Measurements from ENCODE around the gene PNCK.

Gene PNCK

DNA sequence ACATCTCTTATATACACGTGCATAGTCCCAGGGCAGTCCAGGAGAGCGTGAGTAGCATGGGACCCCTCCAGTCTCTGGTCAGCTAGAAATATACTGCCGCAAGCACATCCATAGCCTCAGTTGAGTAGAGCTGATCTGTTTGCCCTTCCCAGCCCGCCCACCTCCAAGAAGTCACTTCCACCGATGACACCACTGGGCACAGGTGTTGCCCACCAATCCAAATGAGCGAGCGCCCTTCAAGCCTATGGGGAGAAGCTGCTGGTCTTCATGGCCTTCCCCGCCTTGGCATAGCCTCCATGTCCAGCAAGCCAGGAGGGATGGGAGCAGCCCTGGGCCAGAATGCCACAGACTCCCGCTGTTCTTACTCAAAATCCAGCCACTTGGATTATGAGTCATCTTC lies 16.5 kb downstream of the PNCK start:
- DNase-seq (ENCODE audit: low spot score) = no peak

DNA sequence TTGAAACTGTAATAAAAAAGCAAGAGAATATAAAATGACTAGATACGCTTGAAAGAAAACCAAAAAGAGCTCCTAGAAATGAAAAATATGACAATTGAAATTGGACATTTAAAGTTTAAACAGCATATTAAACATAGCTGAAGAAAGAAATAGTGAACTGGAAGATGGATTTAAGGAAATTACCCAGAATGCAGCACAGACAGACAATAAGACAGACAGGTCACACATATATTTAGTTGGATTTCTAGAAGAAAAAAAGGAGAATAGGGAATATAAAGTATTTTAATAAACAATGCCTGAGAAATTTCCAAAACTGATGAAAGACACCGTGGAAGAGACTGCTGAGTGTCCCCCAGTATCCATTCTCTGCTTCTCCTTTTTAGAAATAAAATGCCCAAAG lies 20.1 kb downstream of the PNCK start:
- DNase-seq (ENCODE audit: low spot score) = no peak

DNA sequence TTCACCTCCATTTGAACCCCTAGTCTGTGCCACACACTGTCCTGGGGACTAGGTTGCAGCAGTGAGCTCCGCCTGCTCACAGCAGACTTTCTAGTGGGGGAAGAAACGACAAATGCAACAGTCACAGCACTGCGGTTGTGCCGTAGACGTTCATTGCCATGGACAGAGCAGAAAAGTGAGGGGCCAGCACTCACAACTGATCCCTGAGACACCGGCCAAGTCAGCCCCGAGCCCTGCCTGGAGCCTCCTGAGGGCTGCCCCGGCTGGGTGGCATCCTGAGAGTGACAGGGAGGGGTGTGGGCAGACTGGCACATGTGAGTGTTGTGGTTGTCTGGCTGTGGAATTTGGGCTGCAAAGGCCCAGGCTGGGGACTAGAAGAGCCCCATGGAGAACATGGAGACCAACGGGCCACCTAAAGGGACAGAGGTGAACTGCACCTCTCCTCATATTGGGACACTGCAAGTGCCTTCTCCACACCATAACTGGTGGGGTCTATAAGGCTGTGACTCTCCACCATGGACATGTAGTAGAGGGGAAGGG lies 22.0 kb downstream of the PNCK start:
- no peak for DNase-seq (ENCODE audit: low spot score)

DNA sequence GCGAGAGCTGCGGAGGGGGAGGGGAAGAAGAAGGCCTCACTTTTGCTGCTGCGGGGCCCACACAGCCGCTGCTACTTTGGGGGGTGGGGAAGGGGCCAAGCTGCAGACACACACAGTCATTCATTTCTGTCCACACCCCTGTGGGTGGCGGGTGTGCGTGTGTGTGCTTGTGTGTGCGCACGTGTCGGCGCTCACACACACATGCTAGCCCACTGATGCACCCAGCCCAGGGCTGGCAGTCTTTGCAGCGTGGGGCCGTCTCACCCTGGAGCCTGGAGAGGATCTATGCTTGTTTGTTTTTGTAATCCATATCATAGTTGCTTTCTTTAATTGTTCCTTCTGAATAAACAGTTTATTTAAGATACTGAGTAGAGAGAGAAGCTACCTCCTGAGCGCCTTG lies 22.7 kb downstream of the PNCK start:
- DNase-seq (ENCODE audit: low spot score) = no peak

DNA sequence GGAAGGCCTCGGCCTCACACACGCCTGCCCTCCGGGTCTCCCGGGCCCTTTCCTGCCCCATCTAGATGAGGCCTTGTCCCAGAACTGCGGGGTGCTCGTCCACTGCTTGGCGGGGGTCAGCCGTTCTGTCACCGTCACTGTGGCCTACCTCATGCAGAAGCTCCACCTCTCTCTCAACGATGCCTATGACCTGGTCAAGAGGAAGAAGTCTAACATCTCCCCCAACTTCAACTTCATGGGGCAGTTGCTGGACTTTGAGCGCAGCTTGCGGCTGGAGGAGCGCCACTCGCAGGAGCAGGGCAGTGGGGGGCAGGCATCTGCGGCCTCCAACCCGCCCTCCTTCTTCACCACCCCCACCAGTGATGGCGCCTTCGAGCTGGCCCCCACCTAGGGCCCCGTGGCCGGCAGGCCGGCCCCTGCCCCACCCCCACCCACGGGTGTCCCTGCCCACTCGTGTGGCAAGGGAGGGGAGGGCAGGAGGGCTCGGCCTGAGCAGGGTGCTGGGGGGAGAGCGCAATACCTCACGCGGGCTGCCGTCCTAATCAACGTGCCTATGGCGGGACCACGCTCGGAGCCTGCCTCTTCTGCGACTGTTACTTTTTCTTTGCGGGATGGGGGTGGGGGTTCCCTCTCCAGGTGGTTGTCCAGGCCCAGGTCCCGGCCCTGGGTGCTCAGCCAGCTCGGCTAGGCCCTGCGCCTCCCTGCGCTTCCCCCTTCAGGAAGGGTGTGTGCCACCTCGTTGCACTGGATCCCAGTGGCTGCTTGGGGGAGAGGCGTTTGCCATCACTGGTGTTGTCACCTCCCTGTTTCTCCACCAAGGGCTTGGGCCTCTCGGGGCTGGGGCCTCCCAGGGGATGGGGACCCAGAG lies 23.5 kb downstream of the PNCK start:
- DNase-seq (ENCODE audit: low spot score) = no peak

DNA sequence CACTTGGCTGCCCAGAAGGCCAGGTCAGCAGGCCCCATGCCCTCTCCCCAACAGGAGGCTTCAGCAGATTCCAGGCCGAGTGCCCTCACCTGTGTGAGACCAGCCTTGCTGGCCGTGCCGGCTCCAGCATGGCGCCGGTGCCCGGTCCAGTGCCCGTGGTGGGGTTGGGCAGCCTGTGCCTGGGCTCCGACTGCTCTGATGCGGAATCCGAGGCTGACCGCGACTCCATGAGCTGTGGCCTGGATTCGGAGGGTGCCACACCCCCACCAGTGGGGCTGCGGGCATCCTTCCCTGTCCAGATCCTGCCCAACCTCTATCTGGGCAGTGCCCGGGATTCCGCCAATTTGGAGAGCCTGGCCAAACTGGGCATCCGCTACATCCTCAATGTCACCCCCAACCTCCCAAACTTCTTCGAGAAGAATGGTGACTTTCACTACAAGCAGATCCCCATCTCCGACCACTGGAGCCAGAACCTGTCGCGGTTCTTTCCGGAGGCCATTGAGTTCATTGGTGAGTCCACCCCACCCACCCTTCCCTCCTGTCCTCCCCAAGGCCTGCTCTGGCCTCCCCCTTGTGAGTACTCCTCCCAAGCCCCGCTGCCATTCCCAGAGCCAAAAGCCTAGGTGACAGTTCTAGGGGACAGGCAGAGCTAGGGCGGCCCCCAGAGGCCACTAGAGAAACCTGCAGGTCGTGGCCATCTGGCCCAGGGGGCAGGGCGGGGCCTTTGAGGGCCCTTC lies 24.3 kb downstream of the PNCK start:
- DNase-seq (ENCODE audit: low spot score) = no peak

DNA sequence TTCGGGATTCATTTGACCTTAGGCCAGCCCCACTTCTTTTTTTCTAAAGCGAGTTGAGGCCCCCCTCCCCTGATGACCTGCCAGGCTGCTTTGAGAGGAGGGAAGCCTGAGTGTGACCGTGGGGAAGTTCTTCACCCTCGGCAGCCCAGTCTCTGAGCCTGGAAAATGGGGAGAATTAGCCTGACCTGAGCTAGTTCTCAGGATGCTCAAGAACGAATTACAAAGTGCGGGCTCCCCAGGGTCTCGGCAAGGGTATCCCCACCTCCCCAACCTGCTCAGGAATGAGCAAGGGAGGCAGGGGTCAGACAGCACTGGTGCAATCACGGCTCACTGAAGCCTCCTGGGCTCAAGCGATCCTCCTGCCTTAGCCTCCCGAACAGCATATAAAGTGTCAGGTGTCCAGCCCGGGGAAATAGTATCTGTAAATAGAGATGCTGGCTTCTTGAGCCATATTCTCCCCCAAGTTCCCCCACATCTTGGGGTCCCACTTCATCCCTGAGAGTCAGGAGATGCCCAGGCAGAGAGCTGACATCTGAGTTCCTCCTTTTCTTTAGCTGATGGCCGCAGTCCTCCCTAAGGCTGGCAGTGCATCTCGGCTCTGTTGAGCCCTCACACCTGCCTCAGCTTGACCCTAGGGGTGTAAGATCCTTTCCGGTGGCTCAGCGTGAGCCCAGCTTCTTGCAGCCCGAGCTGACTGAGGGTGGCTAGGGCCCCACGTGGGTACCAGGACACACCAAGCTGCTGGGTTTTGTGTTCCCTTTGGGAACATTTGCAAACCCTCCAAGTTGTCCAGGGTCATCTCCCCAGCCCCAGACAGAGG lies 25.0 kb downstream of the PNCK start:
- DNase-seq (ENCODE audit: low spot score) = no peak

DNA sequence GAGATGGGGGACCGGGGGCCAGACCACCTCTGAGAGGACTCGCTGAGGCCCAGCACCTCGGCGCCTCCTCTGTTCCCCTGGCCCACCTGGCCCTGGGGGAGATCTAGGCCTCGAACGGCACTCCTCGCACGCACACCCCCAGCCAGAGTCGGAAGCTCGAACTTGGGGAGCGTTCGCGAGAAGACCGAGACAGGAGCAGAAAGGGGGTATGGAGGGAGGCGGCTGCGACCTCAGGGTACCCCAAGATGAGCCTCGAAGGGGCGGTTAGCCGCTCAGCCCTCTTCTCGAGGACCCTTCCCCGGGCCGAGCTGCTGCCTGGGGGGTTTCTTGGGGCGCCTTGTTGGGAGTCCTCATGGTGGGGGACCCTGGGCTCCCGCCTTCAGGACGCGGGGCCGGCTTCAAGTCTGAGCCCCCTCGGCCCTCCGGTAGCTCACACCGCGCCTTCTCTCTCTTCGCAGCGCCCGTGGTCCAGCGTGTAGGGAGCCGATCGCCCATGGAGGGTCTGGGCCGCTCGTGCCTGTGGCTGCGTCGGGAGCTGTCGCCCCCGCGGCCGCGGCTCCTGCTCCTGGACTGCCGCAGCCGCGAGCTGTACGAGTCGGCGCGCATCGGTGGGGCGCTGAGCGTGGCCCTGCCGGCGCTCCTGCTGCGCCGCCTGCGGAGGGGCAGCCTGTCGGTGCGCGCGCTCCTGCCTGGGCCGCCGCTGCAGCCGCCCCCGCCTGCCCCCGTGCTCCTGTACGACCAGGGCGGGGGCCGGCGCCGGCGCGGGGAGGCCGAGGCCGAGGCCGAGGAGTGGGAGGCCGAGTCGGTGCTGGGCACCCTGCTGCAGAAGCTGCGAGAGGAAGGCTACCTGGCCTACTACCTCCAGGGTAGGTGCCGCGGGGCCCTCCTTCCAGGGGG lies 25.9 kb downstream of the PNCK start:
- no peak for DNase-seq (ENCODE audit: low spot score)

DNA sequence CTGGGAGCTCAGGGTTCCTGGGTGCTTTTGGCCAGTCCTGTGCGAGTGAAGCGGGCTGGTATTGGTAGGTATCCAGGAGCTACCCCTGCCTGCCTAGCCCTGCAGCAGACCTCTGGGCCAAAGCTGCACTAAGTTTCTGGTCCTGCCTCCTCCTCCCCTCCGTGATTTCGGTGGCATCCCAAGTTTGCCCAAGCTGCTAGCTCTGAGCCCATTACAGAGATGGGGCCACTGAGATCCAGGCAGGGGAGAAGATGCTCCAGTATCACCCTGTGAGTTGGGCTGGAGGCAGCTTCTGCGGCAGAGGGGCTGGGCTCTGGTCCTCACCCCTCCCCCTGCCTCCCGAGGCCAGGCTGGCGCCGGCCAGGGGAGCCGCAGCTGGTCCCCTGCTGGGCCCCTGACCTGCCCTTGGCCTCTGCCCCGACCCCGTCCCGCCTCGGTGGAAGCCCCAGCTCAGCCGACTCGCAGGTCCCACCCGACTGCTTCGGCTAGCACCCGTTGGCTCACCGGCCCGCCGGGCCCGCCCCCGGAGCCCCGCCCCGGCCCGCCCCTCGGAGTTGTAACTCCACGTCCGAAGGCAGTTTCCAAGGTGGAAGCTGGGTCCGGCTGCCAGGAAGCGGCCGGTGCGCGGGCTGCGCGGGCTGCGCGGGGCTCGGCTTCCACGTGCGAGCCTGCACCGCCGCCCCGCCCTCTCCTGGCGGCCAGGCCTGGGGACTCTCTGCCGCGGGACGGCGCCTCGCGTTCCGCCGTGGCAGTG lies 26.8 kb downstream of the PNCK start, which contains the start of gene DUSP9:
Gene DUSP9, plus strand, starts transcription at position 584 of the 754 bp plus-strand sequence. CDS start 751 bp downstream, outside the sequence.
- DNase-seq (ENCODE audit: low spot score) = no peak

DNA sequence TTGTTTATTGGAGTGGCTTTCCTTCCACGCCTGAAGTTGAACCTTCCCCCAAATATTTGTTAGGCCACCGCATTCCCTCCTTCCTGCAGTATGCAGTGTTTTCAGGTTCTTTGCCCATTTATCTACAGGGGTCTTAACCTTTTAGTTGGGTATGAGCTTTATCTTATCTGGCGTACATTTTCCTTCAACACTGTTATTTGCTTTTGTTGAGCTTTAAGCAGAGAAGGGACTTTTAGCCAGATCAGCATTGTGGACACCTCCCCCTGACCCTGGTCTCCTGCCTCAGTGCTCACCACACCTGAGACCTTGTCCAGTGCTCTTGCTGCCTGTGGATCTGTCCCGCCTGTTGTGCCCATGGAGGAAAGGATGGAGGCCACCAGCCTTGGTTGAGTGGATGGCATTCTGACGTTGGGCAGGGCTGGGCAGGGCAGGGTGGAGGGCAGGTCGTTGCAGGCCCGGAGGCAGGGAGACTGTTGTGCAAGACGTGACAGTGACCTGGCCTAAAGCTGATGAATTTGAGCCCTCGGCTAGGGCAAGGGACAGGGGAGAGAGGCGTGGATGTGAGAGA lies 27.6 kb downstream of the PNCK start:
- no peak for DNase-seq (ENCODE audit: low spot score)

DNA sequence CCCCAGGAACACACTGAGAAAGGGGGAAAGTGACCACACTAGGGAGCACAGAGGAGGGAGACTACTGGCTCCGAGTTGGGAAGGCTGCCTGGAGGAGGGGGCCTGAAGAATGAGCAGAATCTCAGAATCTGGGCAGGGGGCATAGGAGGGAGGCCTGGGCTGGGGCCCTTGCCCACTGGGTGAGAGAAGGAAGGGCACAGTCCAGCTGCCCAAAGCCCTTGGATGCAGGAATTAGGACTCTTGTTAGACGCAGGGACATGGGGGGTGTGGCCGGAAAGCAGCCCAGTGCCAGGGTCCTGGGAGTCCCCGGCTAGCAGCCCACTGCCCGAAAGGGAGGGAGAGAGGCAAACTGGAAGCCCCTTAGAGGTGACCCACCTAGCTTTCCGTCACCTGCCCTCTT lies 28.5 kb downstream of the PNCK start:
- DNase-seq (ENCODE audit: low spot score) = no peak

DNA sequence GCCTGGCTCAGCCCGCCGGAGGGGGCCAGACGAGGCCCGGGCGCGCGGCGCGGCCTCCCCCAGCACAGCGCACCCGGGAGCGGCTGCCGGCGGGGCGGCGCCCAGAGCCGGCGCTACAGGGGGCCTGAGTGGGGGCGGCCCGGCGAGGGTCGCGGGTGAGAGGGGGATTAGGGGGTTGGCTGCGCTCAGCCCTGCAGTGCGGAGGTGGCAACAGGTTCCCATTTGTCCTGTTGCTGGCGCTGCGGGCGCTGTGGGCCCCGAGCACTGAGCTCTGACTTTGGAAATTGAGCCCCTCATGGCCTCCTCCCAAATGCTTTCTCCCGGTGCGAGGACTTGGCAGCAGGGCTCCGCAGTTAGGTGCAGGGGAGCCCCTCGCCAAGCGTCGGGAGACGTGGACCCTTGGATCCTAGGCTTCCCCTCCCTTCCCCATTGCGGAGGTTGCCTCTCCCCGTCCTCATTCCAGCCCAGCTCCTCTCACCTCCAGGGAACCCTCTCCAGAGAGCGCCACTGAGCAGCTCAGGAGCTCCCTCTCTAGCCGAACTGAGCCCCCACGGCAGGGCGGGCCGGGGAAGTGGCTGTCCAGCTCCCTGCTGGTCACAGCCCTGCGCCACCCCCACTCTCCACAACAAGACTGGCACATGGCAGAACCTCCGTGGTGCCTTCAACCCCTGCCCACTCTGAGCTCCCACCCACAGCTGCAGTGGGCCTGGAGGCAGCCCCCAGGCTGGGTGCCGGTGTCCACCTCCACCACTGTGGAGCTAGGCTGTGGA lies 29.1 kb downstream of the PNCK start:
- DNase-seq (ENCODE audit: low spot score) = no peak

DNA sequence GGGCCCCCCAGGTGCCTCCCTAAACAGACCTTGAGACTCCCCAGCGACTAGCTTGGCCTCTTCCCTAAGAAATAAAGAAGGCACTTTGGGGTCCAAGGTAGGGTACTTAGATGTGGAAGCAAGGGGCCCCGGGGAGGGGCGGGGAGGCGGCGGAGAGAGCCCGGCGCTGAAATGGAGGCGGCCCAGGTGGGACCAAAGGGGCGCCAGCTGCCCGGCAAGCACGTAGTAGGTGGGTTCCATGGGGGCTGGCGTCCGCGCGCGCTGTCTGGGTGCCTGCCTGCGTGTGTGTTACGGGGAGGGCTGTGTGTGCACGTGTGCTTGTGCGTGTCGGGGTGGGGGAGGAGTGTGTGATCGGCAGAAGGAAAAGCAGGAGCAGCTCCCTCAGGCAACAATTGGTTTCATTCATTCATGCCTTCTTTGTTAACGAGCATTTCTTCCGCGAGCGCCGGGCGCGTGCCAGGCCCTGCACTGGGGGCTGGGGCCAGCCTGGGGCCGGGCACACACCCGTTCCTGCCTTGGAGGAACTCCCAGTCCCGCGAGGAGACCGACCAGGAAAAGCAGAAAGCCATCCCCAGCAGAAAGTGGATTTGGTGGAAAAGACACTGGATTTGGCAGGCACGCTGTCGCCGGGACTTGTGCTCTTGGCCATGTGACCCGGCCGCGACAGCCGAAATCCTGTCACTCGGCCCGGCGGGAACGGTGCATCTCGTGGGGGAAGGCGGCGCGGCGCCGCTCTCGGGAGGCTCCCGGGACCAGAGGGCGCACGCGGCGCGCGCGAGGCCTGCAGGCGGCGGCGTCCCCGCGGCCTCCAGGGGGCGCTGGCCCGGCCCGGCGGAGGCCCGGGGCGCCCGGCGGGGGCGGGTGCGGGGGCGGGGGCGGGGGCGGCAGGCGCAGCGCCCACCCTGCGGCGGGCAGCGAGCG lies 29.9 kb downstream of the PNCK start:
- peak; percentile 24 for DNase-seq (ENCODE audit: low spot score)

DNA sequence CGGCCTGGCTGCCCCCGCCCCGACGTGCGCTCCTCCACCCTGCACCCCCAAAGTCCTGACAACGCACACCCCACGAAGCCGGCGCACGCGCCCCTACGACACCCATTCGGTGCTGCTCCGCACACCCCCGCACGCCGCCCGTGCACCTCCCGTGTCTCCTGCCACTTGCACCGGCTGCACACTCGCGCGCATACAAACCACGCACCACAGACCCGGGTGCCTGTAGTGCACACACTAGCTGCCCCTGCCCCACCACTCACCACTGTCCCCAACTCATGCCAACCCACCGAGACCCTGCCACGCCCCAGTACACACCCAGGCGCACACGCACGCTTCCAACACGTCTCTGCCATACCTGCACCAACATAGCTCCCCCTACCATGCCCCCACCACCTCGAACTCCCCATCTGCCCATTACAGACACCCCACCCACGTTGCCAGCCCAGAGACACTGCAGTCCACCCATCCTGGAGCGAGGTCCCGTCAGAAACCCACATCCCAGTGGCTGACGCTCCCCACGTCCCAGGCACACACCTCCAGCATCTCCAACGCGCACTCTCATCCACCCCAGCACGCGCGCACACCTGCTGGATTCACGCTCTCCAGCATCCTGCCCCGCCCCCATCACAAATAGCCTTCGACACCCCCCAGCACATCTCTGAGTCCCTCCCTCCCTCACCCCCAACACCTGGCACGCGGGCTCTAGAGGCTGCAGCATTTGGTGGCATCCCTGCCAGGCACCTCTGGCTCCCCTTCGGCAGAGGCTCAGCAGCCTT lies 30.8 kb downstream of the PNCK start:
- no peak for DNase-seq (ENCODE audit: low spot score)

DNA sequence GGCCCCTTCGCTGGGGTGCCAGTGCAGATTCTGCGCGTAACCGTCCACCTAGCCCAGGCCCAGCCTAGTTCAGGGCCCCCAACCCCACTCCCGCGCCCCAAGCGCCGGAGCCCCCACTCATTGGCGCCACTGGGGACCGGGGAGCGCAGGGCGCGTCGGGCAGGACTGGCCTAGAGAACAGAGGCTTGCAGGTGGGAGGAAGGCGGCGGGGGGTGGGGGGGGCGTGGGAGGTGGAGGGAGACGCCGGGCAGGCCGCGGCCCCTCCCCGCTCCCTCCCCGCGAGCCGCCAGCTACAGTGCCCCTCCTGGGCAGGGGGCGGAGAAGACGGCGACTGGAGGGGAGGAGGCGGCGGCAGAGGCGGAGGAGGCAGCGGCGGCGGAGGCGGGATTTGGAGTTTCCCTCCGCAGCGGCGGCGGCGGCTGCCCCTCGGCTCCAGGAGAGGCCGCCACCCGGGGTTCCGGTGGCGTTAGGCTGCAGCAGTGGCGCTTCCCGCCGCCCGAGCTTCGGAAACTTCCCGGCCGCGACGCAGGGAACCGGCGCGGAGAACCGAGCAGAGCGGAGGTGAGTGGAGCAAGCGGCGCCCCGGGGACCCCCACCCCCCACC lies 31.5 kb downstream of the PNCK start:
- no peak for DNase-seq (ENCODE audit: low spot score)

DNA sequence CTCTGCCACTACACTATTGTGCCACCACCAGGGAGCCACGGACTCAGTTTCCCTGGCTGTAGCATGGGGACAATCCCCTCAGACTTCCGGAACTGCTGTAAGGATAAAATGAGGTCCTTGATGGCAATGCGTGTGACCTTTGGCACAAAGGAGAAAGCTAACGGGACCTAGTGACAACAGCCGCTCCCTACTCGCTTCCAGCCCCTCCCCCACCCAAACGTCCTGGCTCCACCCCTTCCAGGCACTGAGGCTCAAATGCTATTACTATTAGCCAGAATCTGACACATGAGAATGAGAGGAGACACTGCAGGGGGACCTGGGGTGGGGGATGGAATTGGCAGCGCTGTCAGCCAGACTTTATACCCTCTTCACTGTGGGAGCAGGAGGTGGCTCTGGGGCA lies 32.0 kb downstream of the PNCK start:
- no peak for DNase-seq (ENCODE audit: low spot score)

Data from putamen (tissue), 1 donor.